SK-N-MC (cell line): Measurements from ENCODE around the gene GNG13.
"Not testable (repeated sequence)": the region's sequence is repeated elsewhere in the genome, so short reads cannot be mapped to it uniquely, and the experiment has no call there.

Experiments
- DNase-seq: peaks from one replicate; pipeline ENCODE4 v3.0.0-alpha.2; 2011; ENCODE audit warnings: low read depth, low spot score
- H3K27ac ChIP-seq: fragments of 200-600 bp; sonication (generic); 2 replicates; pipeline ENCODE4 v1.5.1; 2016; ENCODE audit warnings: mixed run types
- H3K36me3 ChIP-seq: fragments of 200-600 bp; sonication (generic); 2 replicates; pipeline ENCODE4 v1.6.1; 2017; ENCODE audit warnings: antibody characterized with exemption, low read length, mixed read lengths; ENCODE audit not compliant: insufficient read depth
- H3K4me3 ChIP-seq: fragments of 200-600 bp; sonication (generic); 2 replicates; pipeline ENCODE4 v1.5.1; 2016
- H3K9ac ChIP-seq: fragments of 200-600 bp; sonication (generic); 2 replicates; pipeline ENCODE4 v1.8.0; 2017; ENCODE audit warnings: mixed run types, mixed read lengths; ENCODE audit not compliant: insufficient read length
- H3K9me3 ChIP-seq: fragments of 200-600 bp; sonication (generic); 2 replicates; pipeline ENCODE4 v1.6.1; 2017; ENCODE audit warnings: low read depth, mild to moderate bottlenecking, antibody characterized with exemption, low read length, moderate library complexity, mixed read lengths
- EZH2 ChIP-seq: fragments of 200-600 bp; sonication (generic); IDR thresholded peaks from one replicate; pipeline ENCODE4 v1.6.1; 2017; ENCODE audit warnings: antibody characterized with exemption
- FOXP2 ChIP-seq: optimal IDR thresholded peaks from 2 replicates; pipeline ENCODE3; 2011; ENCODE audit warnings: mild to moderate bottlenecking, moderate library complexity; ENCODE audit not compliant: insufficient read depth; ENCODE audit errors: extremely low read length, control extremely low read depth
- POLR2AphosphoS5 ChIP-seq: IDR thresholded peaks from 2 replicates; pipeline ENCODE4 v1.6.1; 2012; ENCODE audit warnings: mild to moderate bottlenecking, low read depth, low read length, borderline replicate concordance

The GNG13 gene

GRCh38 chr16:842711-843560 lies 42.4 kb upstream of the GNG13 start:
- Histone ChIP-seq H3K27ac (no peak overlapping the region), H3K9ac (no peak overlapping the region), H3K9me3 (no peaks in the 10 kb centered on the region), H3K36me3 (no peaks in the 10 kb centered on the region), H3K4me3 (no peak overlapping the region)
- DNase-seq: no peak
- TF ChIP-seq POLR2AphosphoS5: no peak
- no peak for TF ChIP-seq FOXP2
- no peak for TF ChIP-seq EZH2

- DNase-seq: no peak
Measured at GRCh38 chr16:842061-842476, 41.5 kb upstream of the GNG13 start.

GRCh38 chr16:841455-842060 lies 41.0 kb upstream of the GNG13 start:
- Histone ChIP-seq H3K36me3 (no peaks in the 10 kb centered on the region), H3K4me3 (no peak overlapping the region), H3K9ac (no peak overlapping the region), H3K9me3 (no peaks in the 10 kb centered on the region), H3K27ac (no peak overlapping the region)
- no peak for DNase-seq
- no peak for TF ChIP-seq EZH2
- no peak for TF ChIP-seq POLR2AphosphoS5
- TF ChIP-seq FOXP2: no peak

More at GRCh38 chr16:842061-842476, 41.5 kb upstream of the GNG13 start:
- no peak overlapping the region for H3K4me3 ChIP-seq
- H3K27ac ChIP-seq: no peak overlapping the region
- no peaks in the 10 kb centered on the region for H3K9me3 ChIP-seq
- H3K9ac ChIP-seq: no peak overlapping the region
- H3K36me3 ChIP-seq: no peaks in the 10 kb centered on the region
- TF ChIP-seq FOXP2: no peak
- TF ChIP-seq POLR2AphosphoS5: no peak
- TF ChIP-seq EZH2: no peak

- H3K27ac ChIP-seq: no peak overlapping the region
- no peak for DNase-seq
- no peak overlapping the region for H3K4me3 ChIP-seq
- H3K9ac ChIP-seq: no peak overlapping the region
- TF ChIP-seq POLR2AphosphoS5: no peak
- TF ChIP-seq EZH2: no peak
- TF ChIP-seq FOXP2: no peak
- H3K9me3 ChIP-seq: no peaks in the 10 kb centered on the region
- H3K36me3 ChIP-seq: no peaks in the 10 kb centered on the region
Measured at GRCh38 chr16:840561-841454, 40.3 kb upstream of the GNG13 start.

- Histone ChIP-seq H3K27ac (no peak overlapping the region), H3K36me3 (no peaks in the 10 kb centered on the region), H3K9me3 (no peaks in the 10 kb centered on the region), H3K4me3 (no peak overlapping the region), H3K9ac (no peak overlapping the region)
- TF ChIP-seq FOXP2 (no peak), POLR2AphosphoS5 (no peak), EZH2 (no peak)
- no peak for DNase-seq
Measured at GRCh38 chr16:839643-840408, 39.3 kb upstream of the GNG13 start.

GRCh38 chr16:838741-839140 lies 38.2 kb upstream of the GNG13 start:
- Histone ChIP-seq H3K9ac (no peak overlapping the region), H3K4me3 (no peak overlapping the region), H3K36me3 (no peaks in the 10 kb centered on the region), H3K9me3 (no peaks in the 10 kb centered on the region), H3K27ac (no peak overlapping the region)
- DNase-seq: no peak
- TF ChIP-seq POLR2AphosphoS5 (no peak), EZH2 (no peak), FOXP2 (no peak)

GRCh38 chr16:836822-837221 lies 36.3 kb upstream of the GNG13 start:
- not testable (repeated sequence) for H3K9ac ChIP-seq, H3K9me3 ChIP-seq, H3K4me3 ChIP-seq, H3K27ac ChIP-seq, H3K36me3 ChIP-seq, DNase-seq

GRCh38 chr16:836221-836620 lies 35.7 kb upstream of the GNG13 start:
- H3K4me3 ChIP-seq: no peak overlapping the region
- DNase-seq: no peak
- no peak overlapping the region for H3K9ac ChIP-seq
- TF ChIP-seq FOXP2 (no peak), POLR2AphosphoS5 (no peak), EZH2 (no peak)
- H3K27ac ChIP-seq: no peak overlapping the region
- no peaks in the 10 kb centered on the region for H3K9me3 ChIP-seq
- no peaks in the 10 kb centered on the region for H3K36me3 ChIP-seq
